Mononuclear cell (primary cell): ENCODE data around the gene ARHGAP12. TPM values are rescaled to one million over a fixed set of nuclear protein-coding genes. Genes with fewer than 3 reads are reported as not detected.

ENCODE experiments used
- H3K27me3 ChIP-seq: 2 replicates; pipeline ENCODE4 v1.6.0; 2011; ENCODE audit warnings: low read length, control low read depth; ENCODE audit not compliant: insufficient read depth
- H3K4me1 ChIP-seq: 2 replicates; pipeline ENCODE4 v1.5.1; 2011; ENCODE audit warnings: mild to moderate bottlenecking, low read length, control low read depth; ENCODE audit not compliant: insufficient read depth
- H3K4me3 ChIP-seq: 2 replicates; pipeline ENCODE4 v1.5.1; 2011; ENCODE audit warnings: mild to moderate bottlenecking, low read length, moderate library complexity
- H3K9me3 ChIP-seq: 2 replicates; pipeline ENCODE4 v1.5.1; 2011; ENCODE audit warnings: low read depth, mild to moderate bottlenecking, control low read depth, low read length
- total RNA-seq: library from RNA; depleted of rRNA; stranded (reverse); fragments of >200 nt; gene quantifications from one replicate; pipeline ENCODE4 v1.2.3, GENCODE V29; 2012

ARHGAP12 gene
- total RNA-seq, 1 donor: 36.8 TPM

DNA sequence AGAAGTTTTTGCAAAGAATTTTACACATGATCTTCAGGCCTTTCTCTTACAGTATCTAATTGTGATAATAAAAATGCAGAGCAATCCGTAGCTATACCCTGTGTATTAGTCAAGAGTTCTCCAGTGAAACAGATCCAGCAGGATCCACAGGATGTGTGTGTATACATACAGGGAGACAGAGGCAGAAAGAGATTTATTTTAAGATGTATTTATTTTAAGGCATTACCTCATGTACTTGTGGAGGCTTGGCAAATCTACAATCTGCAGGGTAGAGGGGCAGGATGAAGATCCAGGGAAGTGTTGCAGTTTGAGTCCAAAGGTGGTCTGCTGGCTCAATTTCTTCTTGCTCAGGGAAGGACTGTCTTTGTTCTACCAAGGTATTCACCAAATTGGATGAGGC lies 41.7 kb downstream of the ARHGAP12 start:
- H3K9me3 ChIP-seq: no peaks in the 10 kb centered on the region
- peaks cover 7% of the 10 kb centered on the region for H3K4me1 ChIP-seq
- no peaks in the 10 kb centered on the region for H3K27me3 ChIP-seq
- H3K4me3 ChIP-seq: no peak overlapping the region

- H3K9me3 ChIP-seq: no peaks in the 10 kb centered on the region
- H3K27me3 ChIP-seq: no peaks in the 10 kb centered on the region
- H3K4me1 ChIP-seq: peaks cover 7% of the 10 kb centered on the region
- H3K4me3 ChIP-seq: no peak overlapping the region
Observed at GRCh38 chr10:31885971-31886370, 42.7 kb downstream of the ARHGAP12 start.

GRCh38 chr10:31884386-31884785 lies 44.2 kb downstream of the ARHGAP12 start:
- H3K27me3 ChIP-seq: no peaks in the 10 kb centered on the region
- no peak overlapping the region for H3K4me3 ChIP-seq
- peaks cover 7% of the 10 kb centered on the region for H3K4me1 ChIP-seq
- H3K9me3 ChIP-seq: no peaks in the 10 kb centered on the region

DNA sequence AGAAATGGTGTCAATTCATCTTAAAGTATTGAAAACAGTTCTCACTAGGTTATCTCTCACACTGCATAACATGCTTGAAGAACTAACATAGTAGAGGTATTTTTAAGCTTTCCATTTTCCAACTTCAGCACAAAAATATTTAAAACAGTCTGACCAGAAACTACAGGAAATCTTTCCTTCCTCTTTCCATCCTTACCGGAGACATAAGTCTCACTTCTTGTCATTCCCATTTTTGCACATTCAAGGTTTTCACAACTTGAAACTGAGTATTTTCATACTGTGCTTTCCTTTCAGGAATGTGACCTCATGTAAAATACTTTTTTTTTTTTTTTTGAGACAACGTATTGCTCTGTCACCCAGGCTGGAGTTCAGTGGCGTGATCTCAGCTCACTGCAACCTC lies 45.2 kb downstream of the ARHGAP12 start:
- no peak overlapping the region for H3K4me3 ChIP-seq
- no peaks in the 10 kb centered on the region for H3K27me3 ChIP-seq
- H3K4me1 ChIP-seq: peaks cover 7% of the 10 kb centered on the region
- no peaks in the 10 kb centered on the region for H3K9me3 ChIP-seq

GRCh38 chr10:31878486-31878885 lies 50.1 kb downstream of the ARHGAP12 start:
- Histone ChIP-seq H3K9me3 (no peaks in the 10 kb centered on the region), H3K4me3 (no peak overlapping the region), H3K27me3 (no peaks in the 10 kb centered on the region), H3K4me1 (peaks cover 2% of the 10 kb centered on the region)

DNA sequence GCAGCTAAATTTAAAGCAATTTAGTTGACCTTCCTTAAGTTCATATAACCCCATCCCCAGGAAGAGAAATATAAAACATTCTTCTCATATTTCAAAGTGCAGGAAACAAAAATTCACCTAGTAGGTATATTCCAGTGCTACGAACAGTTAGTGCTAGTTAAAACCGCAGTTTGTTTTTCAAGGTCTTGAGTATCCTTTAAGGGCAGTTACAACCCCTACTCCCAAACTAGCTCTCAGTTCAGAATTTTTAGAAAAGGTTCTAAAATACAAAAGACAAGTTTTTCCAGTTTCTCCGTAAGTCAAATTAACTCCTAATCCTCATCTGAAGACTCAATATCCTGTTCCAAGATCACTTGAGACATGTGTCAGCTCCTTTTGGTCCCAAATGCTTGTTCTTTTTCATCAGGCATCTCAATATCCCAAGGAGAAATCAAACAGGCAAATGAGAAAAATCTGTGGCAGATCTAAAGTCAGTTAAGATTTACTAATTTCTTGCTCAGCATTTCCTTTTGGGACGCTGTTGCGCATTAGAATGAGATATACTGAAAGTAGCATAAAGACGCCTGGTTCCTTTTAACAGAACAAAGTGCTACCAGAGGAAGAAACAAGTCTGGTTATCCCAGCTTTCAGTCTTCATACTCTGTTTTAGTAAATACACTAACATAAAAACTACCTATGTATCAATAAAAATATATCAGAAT lies 51.8 kb downstream of the ARHGAP12 start:
- Histone ChIP-seq H3K27me3 (no peaks in the 10 kb centered on the region), H3K4me3 (no peak overlapping the region), H3K4me1 (peaks cover under 1% of the 10 kb centered on the region), H3K9me3 (no peaks in the 10 kb centered on the region)

- H3K4me1 ChIP-seq: peaks cover 6% of the 10 kb centered on the region
- no peaks in the 10 kb centered on the region for H3K9me3 ChIP-seq
- H3K27me3 ChIP-seq: no peaks in the 10 kb centered on the region
- no peak overlapping the region for H3K4me3 ChIP-seq
Observed at GRCh38 chr10:31875608-31876007, 53.0 kb downstream of the ARHGAP12 start.

- Histone ChIP-seq H3K9me3 (no peaks in the 10 kb centered on the region), H3K4me3 (no peak overlapping the region), H3K27me3 (no peaks in the 10 kb centered on the region), H3K4me1 (peaks cover 6% of the 10 kb centered on the region)
Observed at GRCh38 chr10:31873724-31874123, 54.9 kb downstream of the ARHGAP12 start.

- Histone ChIP-seq H3K9me3 (no peaks in the 10 kb centered on the region), H3K4me3 (no peak overlapping the region), H3K27me3 (no peaks in the 10 kb centered on the region), H3K4me1 (peaks cover 6% of the 10 kb centered on the region)
Observed at GRCh38 chr10:31871266-31872065, 57.2 kb downstream of the ARHGAP12 start.

GRCh38 chr10:31867646-31868045 lies 61.0 kb downstream of the ARHGAP12 start:
- H3K9me3 ChIP-seq: no peaks in the 10 kb centered on the region
- H3K4me1 ChIP-seq: peaks cover 6% of the 10 kb centered on the region
- H3K27me3 ChIP-seq: no peaks in the 10 kb centered on the region
- H3K4me3 ChIP-seq: no peak overlapping the region

- Histone ChIP-seq H3K9me3 (no peaks in the 10 kb centered on the region), H3K4me1 (peaks cover 2% of the 10 kb centered on the region), H3K27me3 (no peaks in the 10 kb centered on the region), H3K4me3 (no peak overlapping the region)
Observed at GRCh38 chr10:31866118-31866670, 62.4 kb downstream of the ARHGAP12 start.

GRCh38 chr10:31864834-31865518 lies 63.7 kb downstream of the ARHGAP12 start:
- no peaks in the 10 kb centered on the region for H3K27me3 ChIP-seq
- no peaks in the 10 kb centered on the region for H3K9me3 ChIP-seq
- H3K4me1 ChIP-seq: peaks cover 2% of the 10 kb centered on the region

GRCh38 chr10:31855033-31855432 lies 73.6 kb downstream of the ARHGAP12 start:
- H3K4me3 ChIP-seq: no peak overlapping the region
- no peaks in the 10 kb centered on the region for H3K27me3 ChIP-seq
- H3K4me1 ChIP-seq: no peaks in the 10 kb centered on the region
- no peaks in the 10 kb centered on the region for H3K9me3 ChIP-seq

More at GRCh38 chr10:31864834-31865518, 63.7 kb downstream of the ARHGAP12 start:
- no peak overlapping the region for H3K4me3 ChIP-seq

- Histone ChIP-seq H3K27me3 (no peaks in the 10 kb centered on the region), H3K4me3 (no peak overlapping the region), H3K9me3 (no peaks in the 10 kb centered on the region), H3K4me1 (no peaks in the 10 kb centered on the region)
Observed at GRCh38 chr10:31853629-31854028, 75.0 kb downstream of the ARHGAP12 start.

- H3K9me3 ChIP-seq: no peaks in the 10 kb centered on the region
Observed at GRCh38 chr10:31851216-31851615, 77.4 kb downstream of the ARHGAP12 start.

More at GRCh38 chr10:31851216-31851615, 77.4 kb downstream of the ARHGAP12 start:
- Histone ChIP-seq H3K27me3 (no peaks in the 10 kb centered on the region), H3K4me1 (no peaks in the 10 kb centered on the region), H3K4me3 (no peak overlapping the region)
